Lung (tissue), 12 donors: ENCODE results near the gene FRZB. TPM values are rescaled to one million over a fixed set of nuclear protein-coding genes. Genes with fewer than 3 reads are reported as not detected.

Source experiments
- ATAC-seq: fragments of 200-7000 bp; cut with Tn5 transposase; one replicate; pipeline ENCODE4 v1.9.1; 2020; ENCODE audit warnings: moderate number of reproducible peaks; ENCODE audit not compliant: insufficient read depth, low FRiP score
- DNase-seq, 3 donors: peaks; one replicate each; pipeline ENCODE4 v3.0.0-alpha.2; 2013 to 2017
- H3K27ac ChIP-seq, 2 donors: one replicate each; pipeline ENCODE4 v1.5.1; 2013; ENCODE audit warnings: mild to moderate bottlenecking in 2 of 2, moderate library complexity in 2 of 2, control low read depth in 1 of 2, inconsistent platforms in 1 of 2, low read depth in 1 of 2, low read length in 1 of 2
- H3K27me3 ChIP-seq, 3 donors: one replicate each; pipeline ENCODE4 v1.5.1; 2013; ENCODE audit warnings: low read length in 2 of 3; ENCODE audit not compliant: control insufficient read depth in 3 of 3, insufficient read depth in 3 of 3
- H3K36me3 ChIP-seq, 4 donors: one replicate each; pipeline ENCODE4 v1.5.1; 2013; ENCODE audit warnings: low read length in 4 of 4, mild to moderate bottlenecking in 1 of 4, moderate library complexity in 1 of 4; ENCODE audit not compliant: control insufficient read depth in 4 of 4, insufficient read depth in 4 of 4
- H3K4me1 ChIP-seq, 5 donors: one replicate each; pipeline ENCODE4 v1.5.1; 2013; ENCODE audit warnings: low read length in 5 of 5, mild to moderate bottlenecking in 2 of 5, moderate library complexity in 1 of 5; ENCODE audit not compliant: control insufficient read depth in 5 of 5, insufficient read depth in 5 of 5
- H3K4me3 ChIP-seq: one replicate; pipeline ENCODE4 v1.5.1; 2013; ENCODE audit warnings: mild to moderate bottlenecking, control low read depth, moderate library complexity
- H3K9ac ChIP-seq, 2 donors: one replicate each; pipeline ENCODE4 v1.5.1; 2013; ENCODE audit warnings: low read length in 2 of 2, control low read depth in 1 of 2; ENCODE audit not compliant: insufficient read depth in 1 of 2
- H3K9me3 ChIP-seq, 4 donors: one replicate each; pipeline ENCODE4 v1.5.1; 2013; ENCODE audit warnings: low read length in 3 of 4, mild to moderate bottlenecking in 1 of 4, moderate library complexity in 1 of 4; ENCODE audit not compliant: control insufficient read depth in 4 of 4, insufficient read depth in 3 of 4
- CTCF ChIP-seq: IDR thresholded peaks from 2 replicates; pipeline ENCODE4 v1.5.1; 2012; ENCODE audit warnings: mild to moderate bottlenecking; ENCODE audit errors: control extremely low read depth, extremely low read depth
- WGBS, 2 donors: extraction: QIAGEN DNeasy Blood & Tissue Kit; methylation state at CpG; one replicate each; pipeline ENCODE4 v1.1.7; 2013; 5-methylcytosine and 5-hydroxymethylcytosine counted together
- polyA plus RNA-seq, 2 donors: library from polyadenylated mRNA; stranded (reverse); fragments of 200-250 nt; gene quantifications; one replicate each; pipeline ENCODE4 v1.2.1, GENCODE V29; 2013
- total RNA-seq, 2 donors: library from RNA; depleted of rRNA in 1 of 2; stranded (reverse); fragments of >200 nt in 1 of 2; gene quantifications; one replicate each; pipeline ENCODE4 v1.2.1, GENCODE V29; 2014 to 2021
- donor health status: control.
- donor health status: control.
- donor health status: Bipolar disorder and iron deficiency.
- donor health status: healthy.
- donor health status: DM: yes; HTN: yes; CAD: no.

Gene FRZB
- total and polyA plus RNA-seq, 4 donors, result 0.19 to 7.4 (median 1.6) TPM

DNA sequence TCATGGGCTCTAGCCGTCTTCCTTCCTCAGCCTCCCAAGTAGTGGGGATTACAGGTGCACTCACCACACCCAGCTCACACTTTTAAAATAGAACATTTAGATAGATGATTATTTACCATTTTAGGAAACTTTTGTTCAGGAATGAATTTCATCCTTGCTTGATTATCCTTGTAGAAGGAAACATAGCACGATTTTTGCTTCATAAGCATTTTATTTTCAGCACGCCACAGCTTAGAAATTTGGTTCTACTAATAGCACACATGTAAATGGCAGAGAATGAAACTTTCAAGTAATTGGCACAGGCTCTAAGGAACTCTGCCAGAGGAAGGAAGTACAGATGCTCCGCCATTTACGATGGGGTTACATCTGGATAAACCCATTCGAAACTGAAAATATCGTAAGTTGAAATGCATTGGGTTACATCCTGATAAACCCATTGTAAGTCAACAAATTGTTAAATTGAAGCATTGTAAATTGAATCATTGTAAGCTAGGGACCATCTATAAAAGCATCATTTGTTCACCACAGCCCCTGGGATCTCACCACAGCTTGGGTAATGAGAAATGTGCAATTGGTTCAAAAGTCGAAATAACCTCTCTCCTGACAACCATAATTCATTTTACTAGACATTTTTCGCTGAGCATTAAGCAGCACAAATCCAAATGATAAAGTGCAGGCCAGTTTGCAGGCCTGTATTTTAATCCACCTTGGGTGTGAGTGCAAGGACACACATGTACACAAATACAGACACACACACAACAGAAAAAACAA is 33.2 kb downstream of the FRZB start:
- H3K9ac ChIP-seq, result no peak overlapping the region
- H3K27me3 ChIP-seq, result no peaks in the 10 kb centered on the region
- no peak overlapping the region for H3K27ac ChIP-seq
- no peaks in the 10 kb centered on the region for H3K9me3 ChIP-seq
- H3K4me3 ChIP-seq, result no peak overlapping the region
- DNase-seq (no peak), ATAC-seq (no peak)
- H3K36me3 ChIP-seq, result no peaks in the 10 kb centered on the region
- WGBS, 2 donors, result 79 to 88% methylated on average over 9 of the region's 9 CpGs
- peaks cover 0 to 4% (median 0%) of the 10 kb centered on the region in 5 donors for H3K4me1 ChIP-seq
- TF ChIP-seq CTCF, result no peak

DNA sequence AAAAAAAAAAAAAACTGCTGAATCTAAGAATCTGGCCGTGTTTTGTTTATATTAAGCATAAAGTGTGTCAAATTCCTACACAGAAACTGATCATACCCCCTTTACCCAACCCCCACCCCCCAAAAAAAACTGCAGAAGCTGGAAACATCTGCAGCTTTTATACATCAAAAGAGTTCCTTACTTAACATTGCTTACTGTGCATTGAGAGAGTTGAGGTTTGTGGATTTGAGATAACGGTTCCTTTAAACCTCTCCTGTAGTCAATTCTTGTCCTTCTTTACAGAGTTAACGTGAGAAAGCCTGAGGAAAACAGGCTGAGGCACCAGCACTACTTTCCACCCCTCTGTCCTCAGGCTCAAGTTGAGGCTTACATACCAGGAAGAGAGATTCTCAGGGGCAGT is 34.5 kb downstream of the FRZB start:
- peaks cover 0 to 4% (median 0%) of the 10 kb centered on the region in 5 donors for H3K4me1 ChIP-seq
- H3K27me3 ChIP-seq, result no peaks in the 10 kb centered on the region
- TF ChIP-seq CTCF, result no peak
- no peaks in the 10 kb centered on the region for H3K36me3 ChIP-seq
- 64 to 84% methylated on average over 3 of the region's 3 CpGs for WGBS, 2 donors
- ATAC-seq (no peak), DNase-seq (no peak)
- H3K9ac ChIP-seq, result no peak overlapping the region
- no peaks in the 10 kb centered on the region for H3K9me3 ChIP-seq
- H3K4me3 ChIP-seq, result no peak overlapping the region
- H3K27ac ChIP-seq, result no peak overlapping the region

- Histone ChIP-seq H3K27me3 (no peaks in the 10 kb centered on the region), H3K27ac (no peak overlapping the region), H3K36me3 (no peaks in the 10 kb centered on the region), H3K4me1 (no peaks in the 10 kb centered on the region), H3K9me3 (no peaks in the 10 kb centered on the region), H3K4me3 (no peak overlapping the region), H3K9ac (no peak overlapping the region)
- no peak for TF ChIP-seq CTCF
- no peak for DNase-seq
- no peak for ATAC-seq
Measured at GRCh38 chr2:182831101-182831500, 35.3 kb downstream of the FRZB start.
